Epidermal melanocyte (primary cell): ENCODE data around the gene RHNO1.
"Not testable (repeated sequence)": the region's sequence is repeated elsewhere in the genome, so short reads cannot be mapped to it uniquely, and the experiment has no call there.

Experiments used
- DNase-seq: peaks from one replicate; pipeline ENCODE4 v3.0.0; 2011; ENCODE audit warnings: low spot score; ENCODE audit not compliant: insufficient read length

RHNO1 gene

DNA sequence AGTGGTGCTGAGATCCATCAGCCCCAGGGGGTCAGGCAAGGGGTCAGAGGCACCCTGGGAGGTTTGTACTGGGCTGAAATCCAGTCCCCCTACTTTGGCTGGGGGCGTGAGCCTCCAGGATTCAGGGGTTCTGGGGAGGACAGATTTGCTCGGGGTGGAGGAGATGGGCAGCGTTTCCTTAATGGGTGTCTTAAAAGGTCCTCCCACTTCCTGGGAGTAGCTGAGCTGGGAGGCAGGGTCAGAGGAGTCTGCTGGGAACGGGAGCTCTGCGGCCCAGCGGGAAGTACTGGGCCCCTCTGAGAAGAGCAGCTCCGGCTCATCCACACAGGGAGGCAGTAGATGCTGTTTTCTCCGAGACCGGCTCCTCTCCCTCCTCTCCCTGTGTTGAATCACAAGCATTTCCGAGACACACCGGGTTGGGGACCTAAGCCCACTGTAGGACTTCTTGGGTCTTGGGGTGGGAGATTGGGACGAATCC, 18.0 kb upstream of the RHNO1 start:
- no peak for DNase-seq

- DNase-seq = no peak
Measured at GRCh38 chr12:2860170-2860569, 16.9 kb upstream of the RHNO1 start.

GRCh38 chr12:2862876-2863275, 14.1 kb upstream of the RHNO1 start:
- no peak for DNase-seq

- DNase-seq = not testable (repeated sequence)
Measured at GRCh38 chr12:2863402-2863801, 13.6 kb upstream of the RHNO1 start.

- DNase-seq = no peak
Measured at GRCh38 chr12:2864198-2864597, 12.8 kb upstream of the RHNO1 start.

- DNase-seq = not testable (repeated sequence)
Measured at GRCh38 chr12:2868986-2869632, 7.9 kb upstream of the RHNO1 start.

DNA sequence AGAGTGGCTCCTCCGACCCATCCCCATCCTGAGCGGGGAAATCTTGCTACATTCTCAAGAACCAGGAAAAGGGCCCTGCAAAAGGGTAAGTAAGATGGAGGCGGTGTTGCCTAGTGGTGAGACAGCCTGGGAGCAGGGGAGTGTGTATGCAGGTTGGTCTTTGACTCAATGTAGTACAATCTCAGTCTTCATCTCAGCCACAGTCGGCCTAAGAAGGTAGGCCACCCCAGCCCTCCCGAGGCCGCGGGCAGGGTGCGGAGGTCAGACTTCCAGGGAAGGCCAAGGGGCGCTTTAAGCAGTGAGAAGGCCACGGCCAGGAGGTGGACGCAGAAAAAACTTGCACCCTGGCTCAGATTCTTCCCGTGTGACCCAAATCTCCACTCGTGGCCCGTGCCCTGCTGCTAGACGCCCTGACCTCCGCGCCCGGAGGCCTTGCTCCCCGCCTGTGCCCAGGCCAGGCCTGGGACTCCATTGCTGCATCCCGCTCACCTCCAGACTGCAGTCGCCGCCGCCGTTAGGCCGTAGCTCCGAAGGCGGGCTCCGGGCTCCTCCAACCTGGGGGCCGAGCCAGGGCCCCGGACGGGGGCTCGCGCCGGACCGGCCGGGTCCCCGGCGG, 484 bp upstream of the RHNO1 start:
- no peak for DNase-seq

- DNase-seq = no peak
Measured at GRCh38 chr12:2877953-2878732, 1.1 kb downstream of the RHNO1 start.

- DNase-seq = no peak
Measured at GRCh38 chr12:2879853-2880252, 2.8 kb downstream of the RHNO1 start.

DNA sequence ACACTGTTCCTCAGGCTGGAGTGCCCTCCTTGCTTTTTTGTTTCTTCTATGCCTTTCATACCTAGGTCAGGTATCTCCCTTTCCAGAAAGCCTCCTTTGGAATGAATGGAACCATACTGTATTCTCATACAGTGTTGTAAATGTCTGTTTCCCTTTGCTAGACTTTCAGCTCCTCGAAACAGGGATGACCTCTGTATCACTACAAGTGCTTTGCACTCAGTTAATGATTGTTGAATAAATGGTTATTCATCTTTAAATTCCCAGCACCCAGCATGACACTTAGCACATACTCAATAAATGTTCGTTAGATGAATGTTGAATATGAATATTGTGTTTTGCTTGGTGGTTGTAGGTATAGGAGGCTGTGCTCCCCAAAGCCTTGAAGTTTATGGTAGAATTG, 7.8 kb downstream of the RHNO1 start:
- no peak for DNase-seq

- no peak for DNase-seq
Measured at GRCh38 chr12:2886768-2887450, 9.9 kb downstream of the RHNO1 start.

- DNase-seq = no peak
Measured at GRCh38 chr12:2890001-2890387, 13.0 kb downstream of the RHNO1 start.

GRCh38 chr12:2890388-2891239, 13.6 kb downstream of the RHNO1 start, which contains the start of gene TULP3:
TSS of gene TULP3 (plus strand) at chr12:2890891. CDS start at chr12:2890948, 57 bp downstream.
- DNase-seq = peak; percentile 92

DNA sequence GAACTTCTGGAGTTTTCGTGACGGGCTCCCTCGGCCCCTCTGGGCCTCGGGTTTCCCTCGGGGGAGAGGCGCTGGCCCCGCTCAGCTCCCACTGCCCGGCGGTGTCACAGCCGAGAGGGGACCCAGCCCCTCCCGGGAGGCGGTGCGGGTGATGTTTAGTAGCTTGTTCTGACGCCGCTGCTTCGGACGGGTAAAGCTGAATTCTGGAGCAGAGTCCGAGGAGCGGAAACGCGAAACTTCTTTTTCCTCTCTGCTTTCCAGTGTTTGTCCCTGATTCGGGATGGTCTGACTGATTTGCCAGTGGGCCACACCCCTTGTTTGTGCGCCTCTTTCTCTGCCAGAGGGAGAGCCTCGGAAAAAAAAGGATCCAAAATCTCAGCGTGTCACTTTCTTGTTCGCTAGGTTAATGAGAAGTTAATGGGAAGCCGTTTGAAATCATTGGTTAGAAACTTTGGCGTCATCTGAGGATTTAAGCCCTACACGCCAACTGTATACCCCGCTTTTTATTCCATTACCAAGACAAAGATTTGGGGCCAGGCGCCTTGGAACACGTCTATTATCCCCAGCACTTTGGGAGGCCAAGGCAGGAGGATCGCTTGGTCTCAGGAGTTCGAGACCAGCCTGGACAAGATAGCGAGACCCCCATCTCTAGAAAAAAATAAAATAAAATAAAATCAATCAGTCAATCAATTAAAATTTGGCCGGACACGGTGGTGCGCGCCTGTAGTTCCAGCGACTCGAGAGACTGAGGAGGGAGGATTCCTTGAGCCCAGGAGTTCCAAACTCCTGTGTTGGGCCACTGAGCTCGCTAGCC, 14.4 kb downstream of the RHNO1 start:
- DNase-seq = no peak

GRCh38 chr12:2892246-2892645, 15.2 kb downstream of the RHNO1 start:
- DNase-seq = no peak

- no peak for DNase-seq
Measured at GRCh38 chr12:2893007-2893406, 16.0 kb downstream of the RHNO1 start.

DNA sequence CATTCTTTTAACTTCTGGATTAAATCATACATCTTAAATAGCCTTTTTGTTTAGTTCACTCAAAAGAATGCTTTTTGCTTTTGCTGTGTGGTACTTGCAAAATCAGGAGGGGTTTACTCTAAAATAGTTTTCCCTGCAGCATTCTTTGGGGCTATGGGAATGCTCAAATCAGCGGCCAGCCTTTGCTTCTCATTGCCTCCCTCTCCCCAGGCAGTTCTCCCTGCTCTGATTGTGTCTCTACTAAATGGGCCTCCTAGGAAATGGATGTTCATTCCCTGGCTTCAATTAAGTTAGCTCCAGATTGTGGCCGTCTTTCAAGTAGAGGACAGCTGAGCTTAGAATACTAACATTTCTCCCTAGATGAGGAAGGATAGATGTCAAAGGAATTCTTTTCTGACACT, 18.0 kb downstream of the RHNO1 start:
- peak; percentile 60 for DNase-seq

GRCh38 chr12:2895511-2895910, 18.5 kb downstream of the RHNO1 start:
- no peak for DNase-seq

DNA sequence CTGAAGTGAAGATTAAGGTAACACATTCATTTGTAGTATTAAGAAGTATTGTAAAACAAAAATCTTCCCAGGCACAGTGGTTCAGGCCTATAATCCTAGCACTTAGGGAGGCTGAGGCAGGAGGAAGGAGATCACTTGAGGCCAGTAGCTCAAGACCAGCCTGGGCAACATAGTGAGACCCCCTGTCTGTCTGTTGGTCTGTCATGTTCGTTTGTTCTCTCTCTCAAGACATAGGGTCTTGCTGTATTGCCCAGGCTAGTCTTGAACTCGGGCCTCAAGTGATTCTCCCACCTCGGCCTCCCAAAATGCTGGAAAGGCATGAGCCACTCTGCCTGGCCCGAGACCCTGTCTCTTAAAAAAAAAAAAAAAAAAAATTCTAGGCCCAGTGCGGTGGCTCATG, 20.4 kb downstream of the RHNO1 start:
- DNase-seq = no peak

- DNase-seq = no peak
Measured at GRCh38 chr12:2900642-2901041, 23.6 kb downstream of the RHNO1 start.
